Stimulated activated CD8-positive, alpha-beta memory T cell treated with anti-CD3 and anti-CD28 coated beads, Interleukin-7, amount 100 ng/mL, for 4 hours (primary cell): ENCODE measurements around the gene SLC40A1.
"Not testable (repeated sequence)": the region's sequence is repeated elsewhere in the genome, so short reads cannot be mapped to it uniquely, and the experiment has no call there.

Experiments used
- DNase-seq, 2 donors: peaks; one replicate each; pipeline ENCODE4 v3.0.0-alpha.2; 2020; ENCODE audit warnings: low read depth in 2 of 2

SLC40A1 gene, protein sequence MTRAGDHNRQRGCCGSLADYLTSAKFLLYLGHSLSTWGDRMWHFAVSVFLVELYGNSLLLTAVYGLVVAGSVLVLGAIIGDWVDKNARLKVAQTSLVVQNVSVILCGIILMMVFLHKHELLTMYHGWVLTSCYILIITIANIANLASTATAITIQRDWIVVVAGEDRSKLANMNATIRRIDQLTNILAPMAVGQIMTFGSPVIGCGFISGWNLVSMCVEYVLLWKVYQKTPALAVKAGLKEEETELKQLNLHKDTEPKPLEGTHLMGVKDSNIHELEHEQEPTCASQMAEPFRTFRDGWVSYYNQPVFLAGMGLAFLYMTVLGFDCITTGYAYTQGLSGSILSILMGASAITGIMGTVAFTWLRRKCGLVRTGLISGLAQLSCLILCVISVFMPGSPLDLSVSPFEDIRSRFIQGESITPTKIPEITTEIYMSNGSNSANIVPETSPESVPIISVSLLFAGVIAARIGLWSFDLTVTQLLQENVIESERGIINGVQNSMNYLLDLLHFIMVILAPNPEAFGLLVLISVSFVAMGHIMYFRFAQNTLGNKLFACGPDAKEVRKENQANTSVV

DNA sequence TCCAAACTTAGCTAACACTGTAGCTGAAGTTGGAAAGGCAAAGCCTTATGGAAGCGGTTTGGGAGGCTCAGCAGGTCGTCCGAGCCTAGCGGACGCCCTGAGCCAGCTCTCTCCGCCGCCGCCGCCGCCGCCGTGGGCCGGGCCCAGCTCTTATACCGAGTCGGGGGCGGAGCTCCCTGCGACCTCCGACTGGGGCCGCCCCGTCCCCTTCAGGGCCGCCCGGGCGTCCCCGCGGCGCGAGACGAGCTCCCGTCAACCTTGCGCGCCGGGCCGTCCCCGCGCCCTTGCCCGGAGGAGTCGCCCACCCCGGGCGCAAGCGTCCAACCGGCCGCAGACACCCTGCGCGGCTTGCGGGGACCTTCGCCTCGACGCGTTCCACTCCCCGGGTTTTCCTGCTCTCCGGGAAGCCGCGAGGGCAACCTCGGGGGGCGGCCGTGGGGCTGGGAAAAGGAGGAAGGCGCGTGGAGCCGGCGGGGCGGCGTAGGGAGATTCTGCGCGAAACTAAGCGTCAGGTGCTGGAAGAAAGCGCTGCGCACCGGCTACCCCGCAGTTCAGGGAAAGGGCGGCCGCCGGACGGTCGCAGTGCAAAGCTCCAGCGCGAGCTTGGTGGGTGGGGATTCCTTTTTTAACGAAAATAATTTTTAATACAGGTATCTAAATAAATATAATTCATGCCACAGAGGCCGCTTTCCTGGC, at the start of gene SLC40A1:
Gene SLC40A1, minus strand, starts transcription at position 129 of the 696 bp plus-strand sequence. CDS start 326 bp downstream, outside the sequence.
- peak in 1 of 2 donors; percentile 57 for DNase-seq

DNA sequence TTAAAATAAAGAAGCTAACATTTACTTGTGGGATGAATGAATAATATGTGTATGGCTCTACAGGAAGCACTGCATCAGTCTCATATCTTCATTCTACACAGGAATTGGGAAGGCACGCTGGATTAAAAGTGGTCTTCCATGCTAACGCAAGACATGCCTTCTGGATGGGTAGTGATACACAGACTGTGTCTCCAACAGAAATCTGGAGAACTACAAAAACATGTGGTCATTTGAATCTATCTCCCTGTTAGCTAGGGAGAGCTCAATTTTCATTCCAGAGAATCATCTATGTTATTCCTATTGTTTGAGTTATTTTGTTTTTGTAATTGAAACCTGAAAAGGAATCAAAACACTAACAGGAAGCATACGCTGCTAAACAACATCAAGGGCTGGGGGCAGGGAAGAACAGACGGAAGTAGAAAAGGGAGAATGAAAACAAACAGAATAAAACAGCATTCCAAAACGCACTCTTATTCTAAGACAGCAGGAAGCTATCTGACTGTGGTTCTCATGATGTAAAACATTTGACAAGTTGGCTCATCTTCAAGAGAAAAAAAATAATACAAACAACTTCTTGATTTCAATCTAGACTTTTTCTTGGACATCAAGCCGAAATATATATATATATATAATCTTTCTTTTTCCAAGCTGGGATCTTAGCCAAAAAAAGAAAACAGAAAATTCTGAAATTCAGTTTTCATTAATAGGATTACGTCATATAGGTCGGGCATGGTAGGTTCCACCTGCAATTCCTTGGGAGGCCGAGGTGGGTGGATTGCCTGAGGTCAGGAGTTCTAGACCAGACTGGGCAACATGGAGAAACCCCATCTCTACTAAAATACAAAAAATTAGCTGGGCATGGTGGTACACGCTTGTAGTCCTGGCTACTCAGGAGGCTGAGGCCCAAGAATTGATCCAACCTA, 49.2 kb upstream of the SLC40A1 start:
- DNase-seq = no peak

DNA sequence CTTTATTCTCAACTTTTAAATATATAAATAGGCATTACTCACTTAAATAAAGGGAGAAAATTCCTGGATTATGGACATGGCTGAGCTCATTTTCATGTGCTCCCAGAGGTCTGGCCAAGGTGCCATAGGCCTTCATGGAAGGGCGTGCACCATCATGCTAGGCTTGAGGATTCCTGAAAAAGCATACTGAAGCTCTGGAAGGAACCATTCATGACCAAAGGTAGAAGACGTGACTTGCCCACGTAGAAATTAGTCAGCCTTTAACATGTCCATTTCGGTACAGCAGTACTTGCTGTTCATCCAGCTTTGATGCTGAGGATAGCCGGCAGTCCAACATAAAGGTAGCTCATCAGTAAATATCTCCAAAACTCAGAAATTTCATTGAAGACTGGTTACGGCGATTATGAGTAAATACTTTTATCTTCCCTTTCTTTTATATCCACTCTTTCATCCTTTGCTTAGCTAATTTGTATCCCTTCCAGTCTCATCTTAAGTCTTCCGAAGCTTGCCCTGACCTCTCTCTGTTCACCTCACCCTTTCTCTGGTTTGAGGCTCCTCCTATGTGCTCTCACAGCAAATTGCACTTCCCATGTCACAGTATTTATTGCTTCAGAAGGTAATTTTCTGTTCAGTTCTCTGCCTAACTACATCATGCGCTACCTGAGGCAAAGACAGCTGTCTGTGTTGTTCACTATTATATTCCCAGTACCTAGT, 48.4 kb upstream of the SLC40A1 start:
- DNase-seq = no peak

DNA sequence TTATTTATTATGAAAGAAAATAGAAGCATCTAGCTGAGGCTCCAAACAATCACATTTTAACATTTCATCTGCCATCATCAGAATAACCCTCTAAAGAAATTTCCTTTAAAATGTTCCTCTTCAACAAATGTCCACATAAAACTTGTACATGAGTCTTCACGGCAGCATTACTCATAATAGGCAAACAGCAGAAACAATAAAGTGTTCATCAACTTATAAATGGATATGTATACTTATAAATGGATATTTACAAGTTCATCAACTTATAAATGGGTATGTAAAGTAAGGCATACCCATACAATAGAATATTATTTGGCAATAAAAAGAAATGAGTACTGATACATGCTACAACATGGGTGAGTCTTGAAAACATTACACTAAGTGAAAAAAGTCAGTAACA, 47.2 kb upstream of the SLC40A1 start:
- DNase-seq = no peak

DNA sequence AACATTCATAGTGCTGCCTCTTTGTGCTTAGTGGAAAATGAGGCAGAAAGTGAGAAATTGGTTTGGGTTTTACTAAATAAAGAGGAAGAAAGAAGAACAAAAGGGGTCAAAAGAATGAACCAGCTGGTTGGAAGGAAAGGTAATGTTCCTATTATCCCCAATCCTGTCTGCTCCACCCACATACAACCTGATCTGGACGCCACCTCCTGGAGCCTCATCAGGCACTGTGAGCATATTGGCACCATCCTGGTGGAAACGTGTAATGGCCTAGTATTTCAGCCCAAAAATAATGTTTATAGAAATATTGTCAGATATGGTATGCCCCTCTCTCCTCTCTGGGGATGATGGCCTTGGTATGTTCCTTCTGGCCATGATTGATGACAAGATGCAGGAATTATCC, 45.0 kb upstream of the SLC40A1 start:
- DNase-seq = no peak

DNA sequence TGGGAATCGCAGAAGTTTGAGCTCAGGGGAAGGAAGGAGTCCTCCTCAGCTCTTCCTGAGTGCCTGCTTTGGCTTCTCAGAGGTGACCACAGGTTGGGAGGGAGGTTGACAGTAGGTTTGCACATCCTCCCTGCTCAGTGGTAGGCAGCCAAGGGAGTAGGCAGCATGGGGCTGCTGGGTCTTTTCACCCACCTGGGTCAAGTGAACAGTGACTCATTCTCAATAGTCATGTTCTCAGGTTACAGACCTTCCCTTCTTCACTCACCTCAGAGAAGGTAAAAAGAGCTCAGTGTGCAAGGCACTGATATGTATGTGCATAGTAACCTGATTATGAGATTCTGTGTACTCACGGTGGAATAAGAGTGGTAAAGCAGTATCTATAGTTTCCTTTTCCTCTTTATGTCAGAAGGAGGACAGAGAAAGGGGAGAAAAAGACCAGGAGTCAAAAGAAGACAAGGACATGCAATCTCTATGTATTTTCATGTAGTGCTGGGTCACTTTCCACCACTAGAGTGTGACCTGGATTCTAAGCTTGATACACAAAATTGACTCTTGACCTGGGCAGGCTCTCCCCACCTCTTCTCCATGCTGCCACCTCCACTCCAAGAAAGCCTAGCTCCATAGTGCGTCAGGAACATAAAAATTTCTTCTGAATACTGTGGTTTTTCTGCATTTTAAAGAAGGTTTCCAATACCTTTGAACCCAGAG, 44.2 kb upstream of the SLC40A1 start:
- DNase-seq = no peak

DNA sequence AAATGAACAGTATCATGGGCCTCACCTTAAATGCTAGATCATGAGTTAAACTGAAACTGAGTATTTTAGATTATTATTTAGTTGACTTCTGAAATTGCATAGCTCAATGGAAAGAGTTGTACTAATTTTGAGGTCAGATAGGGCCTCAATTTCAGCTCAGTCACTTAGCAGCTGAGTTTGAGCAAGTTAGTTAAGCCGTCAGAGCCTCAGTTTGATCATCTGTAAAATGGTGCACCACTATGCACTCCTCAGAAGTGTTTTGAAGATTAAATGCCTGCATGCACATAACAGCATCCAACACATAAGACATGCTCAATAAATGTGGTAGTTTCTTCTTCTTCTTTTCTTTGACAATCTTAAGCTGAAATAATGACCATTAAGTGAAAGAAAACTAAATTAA, 42.5 kb upstream of the SLC40A1 start:
- DNase-seq = no peak

DNA sequence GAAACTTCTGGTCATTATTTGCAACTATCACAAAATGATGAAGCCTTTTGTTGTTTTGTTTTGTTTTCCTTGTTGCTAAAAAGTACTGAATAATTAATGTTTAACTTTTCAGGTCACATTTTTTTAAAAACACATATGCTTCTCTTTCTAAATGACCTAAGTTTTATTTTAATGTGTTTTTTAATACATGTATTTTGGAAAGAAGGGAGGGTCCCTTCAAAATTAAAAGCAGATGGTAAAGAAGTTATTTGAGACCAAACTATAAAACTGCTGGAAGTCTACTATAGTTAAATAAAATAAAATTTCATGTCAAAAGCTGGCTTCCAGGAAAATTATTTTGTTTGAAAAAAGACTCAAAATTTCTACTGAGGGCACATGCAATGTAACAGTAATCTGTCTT, 41.2 kb upstream of the SLC40A1 start:
- DNase-seq = no peak

DNA sequence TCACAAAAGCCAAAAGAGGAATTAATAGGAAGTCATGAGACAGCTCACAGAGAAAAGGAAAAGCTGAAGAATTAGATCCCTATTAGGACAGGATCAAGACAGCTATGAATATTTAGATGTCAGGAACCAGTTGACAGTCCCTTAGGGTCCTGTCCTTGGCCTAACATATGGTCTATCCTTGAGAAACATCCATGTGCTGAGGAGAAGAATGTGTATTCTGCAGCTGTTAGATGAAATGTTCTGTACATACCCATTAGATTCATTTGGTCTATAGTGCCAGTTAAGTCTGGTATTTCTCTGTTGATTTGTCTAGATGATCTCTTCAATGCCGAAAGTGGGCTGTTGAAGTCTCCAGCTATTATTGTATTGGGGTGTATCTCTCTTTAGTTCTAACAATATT, 37.6 kb upstream of the SLC40A1 start:
- no peak for DNase-seq

DNA sequence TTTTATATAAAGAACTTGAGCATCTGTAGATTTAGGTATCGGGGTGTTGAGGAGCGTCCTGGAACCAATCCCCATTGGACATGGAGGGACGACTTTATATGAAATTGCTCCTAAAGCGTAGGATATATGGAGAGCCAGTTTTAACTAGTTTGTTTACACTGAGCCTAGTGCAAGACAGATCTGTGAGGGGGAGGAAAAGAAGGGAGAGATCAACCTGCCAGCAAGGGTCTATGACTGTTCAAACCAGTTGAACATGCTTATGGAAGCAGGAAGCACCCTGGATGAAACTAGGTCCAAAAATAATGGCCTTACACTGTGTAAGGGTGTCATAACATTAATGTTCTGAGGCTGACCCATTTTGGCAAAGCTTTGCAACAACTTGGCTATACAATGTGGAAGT, 34.0 kb upstream of the SLC40A1 start:
- no peak for DNase-seq

DNA sequence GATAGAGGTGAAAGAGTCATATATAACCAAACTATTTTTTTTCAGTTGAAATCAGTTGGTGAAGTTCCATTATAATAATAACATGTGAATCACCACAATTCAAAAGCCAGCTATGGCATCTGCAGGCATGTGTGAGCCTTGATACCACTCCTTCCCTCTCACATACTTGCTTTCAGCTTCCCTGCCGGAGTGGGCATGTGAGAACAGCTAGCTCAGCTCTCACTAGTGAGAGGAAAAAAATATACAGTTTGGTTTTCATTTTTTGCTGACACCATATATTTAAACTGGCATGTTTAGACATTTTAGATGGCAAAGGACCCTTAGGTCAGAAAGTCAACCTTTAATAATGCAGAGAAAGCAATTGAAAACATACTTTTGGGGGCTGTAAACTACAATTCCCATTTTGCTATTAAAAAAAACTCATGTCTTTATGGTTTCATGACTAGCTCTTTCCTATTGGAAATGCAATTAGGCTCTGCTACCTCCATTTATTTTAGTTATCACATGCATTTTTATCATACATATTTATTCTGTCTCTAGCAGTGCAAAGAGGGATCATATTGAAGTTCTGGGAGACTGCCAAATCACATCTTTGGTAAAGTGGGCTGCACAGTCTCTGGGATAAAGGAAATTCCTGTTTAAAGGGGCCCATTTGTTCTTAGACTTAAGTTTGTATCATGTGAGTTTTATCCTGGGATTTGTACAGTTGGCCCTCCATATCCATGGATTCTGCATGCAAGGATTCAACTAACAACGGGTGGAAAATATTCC, 33.2 kb upstream of the SLC40A1 start:
- DNase-seq = no peak

DNA sequence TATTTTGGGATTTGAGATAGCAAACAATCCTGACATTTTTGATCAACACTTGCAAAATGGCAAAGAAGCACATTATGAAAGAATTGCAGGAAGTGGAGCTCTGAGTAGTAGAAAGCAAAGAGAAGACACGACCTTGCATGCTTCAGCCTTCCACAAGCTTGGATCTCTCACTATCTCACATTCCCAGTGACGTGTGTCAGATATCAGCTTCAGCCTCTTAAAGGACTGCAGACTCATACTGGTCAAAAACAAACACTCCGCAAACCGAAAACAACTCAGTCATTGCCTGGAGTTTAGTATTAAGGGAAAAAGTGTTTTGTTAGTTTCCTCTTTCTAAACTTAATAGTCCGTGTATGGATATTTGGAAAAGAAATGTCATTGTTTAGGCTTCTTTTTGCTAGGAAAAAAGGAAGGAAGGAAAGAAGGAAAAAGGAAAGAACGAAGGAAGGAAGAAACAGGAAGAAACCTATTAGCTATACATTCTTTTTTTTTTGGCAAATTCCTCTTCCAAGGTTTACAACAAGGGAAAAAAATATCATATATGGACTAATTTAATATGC, 32.6 kb upstream of the SLC40A1 start:
- DNase-seq = no peak

DNA sequence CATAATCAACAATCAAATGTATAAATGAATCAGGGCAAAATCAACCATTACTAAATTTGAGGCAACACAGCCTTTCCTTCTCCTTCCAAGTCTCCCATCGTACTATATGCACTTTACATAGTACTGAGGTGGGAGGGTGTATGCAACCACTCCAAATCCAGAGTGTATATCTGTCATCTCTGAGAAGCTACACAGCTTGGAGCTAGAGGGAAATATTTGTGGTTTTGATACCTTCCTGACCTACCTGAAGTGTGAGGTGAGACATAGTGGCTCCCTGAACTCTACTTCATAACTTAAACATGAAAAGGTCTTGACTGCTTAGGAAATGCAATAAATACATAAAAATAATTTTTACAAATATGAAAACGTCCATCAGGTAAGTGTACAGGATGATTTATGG, 30.1 kb upstream of the SLC40A1 start:
- DNase-seq = no peak

DNA sequence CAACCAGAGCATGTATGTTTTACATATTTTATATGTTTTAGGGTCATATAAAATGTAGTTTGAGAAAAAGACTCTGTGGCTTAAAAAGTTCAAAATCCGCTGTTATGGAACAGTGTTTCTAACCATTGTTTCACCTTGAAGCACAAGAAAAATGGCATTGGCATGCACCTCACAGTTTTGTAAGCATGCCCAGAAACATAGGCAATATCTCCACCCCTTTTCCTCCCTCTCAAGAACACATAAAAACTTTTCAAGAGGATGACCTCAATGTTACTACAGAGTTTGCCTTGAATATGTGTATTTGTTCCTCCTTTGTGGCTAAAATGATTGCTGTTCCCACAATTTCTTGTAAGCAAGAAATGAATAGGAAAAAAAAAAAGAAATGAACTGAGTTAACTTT, 29.3 kb upstream of the SLC40A1 start:
- no peak for DNase-seq

DNA sequence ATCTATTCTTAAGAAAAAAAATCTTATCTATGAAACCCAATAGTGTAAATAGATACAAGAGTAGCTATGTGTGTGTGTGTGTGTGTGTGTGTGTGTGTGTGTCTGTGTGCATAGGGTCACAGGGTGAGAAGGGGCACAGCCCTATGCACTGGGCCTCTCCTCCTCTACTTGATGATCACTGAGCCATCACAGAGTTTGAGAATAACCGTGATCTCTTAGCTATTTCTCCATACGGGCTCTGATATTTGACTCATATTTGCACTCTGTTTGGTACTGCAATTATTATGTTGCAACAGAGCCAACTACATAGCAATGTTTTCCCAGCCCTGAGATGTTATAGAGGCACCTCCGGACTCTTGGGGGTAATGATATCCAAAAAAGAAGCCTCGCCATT, 28.8 kb upstream of the SLC40A1 start:
- no peak for DNase-seq

DNA sequence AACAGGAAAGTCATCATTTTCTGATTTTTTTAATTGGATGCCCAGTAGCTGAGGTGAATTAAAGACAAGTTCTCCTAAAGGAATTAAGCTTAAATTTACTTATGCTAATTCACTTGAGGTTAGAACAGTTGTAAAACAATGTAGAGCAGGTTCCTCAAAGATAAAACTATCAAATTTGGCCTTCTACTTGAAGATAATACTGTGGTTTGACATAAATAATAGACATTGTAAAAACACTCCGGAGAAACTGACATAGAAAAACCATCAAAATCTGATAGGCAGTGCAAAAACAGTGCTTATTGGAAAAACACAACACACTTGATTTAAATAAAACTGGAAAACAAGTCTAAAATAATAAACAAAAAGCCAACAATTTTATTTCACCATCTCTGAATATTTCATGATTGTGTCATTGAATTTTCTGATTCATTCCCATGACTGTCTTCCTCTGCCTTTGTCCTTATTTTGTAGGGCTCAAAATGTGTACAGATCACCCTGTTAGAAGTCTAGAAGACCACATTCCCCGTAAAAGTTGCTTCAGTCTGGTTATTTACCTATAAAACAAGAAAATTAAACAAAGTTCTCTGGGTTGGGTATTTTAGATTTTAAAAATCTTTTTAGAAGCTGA, 28.3 kb upstream of the SLC40A1 start:
- DNase-seq = no peak

DNA sequence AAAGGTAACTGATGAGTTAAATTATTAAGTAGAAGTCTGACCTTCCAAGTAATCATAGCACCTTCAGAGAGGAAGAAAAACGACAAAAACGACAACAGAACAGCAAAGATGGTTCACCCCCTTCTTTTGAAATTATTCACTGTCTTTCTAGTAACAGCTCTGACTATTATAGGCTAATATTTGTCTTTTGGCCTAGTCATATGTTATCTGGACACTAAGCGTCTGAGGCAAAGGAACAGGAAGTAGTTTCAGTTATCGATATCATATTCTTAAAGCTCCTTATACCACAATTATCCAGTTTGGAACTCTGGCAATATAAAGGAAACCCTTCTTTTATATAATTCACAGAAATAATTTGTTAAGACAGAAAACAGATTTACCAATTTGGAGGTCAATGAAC, 27.6 kb upstream of the SLC40A1 start:
- no peak for DNase-seq

DNA sequence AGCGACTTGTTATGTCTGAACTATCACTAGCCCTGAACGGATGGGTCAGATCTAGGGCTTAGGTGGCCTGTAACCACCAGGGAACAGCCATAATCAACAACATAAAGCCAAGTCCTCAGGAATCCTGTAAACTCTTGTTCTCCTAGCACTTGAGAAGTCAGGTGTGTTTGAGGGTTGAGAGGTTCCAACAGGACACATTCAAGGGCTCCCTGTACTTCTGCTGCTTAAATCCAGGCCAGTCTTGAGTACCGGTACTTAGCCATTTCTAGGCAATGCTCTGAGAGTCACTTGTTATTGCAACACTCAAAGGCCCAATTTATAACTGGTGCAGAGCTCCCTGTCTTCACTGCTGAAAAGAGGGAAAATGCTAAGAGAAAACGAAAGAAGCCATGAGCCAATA, 21.6 kb upstream of the SLC40A1 start:
- DNase-seq = no peak

DNA sequence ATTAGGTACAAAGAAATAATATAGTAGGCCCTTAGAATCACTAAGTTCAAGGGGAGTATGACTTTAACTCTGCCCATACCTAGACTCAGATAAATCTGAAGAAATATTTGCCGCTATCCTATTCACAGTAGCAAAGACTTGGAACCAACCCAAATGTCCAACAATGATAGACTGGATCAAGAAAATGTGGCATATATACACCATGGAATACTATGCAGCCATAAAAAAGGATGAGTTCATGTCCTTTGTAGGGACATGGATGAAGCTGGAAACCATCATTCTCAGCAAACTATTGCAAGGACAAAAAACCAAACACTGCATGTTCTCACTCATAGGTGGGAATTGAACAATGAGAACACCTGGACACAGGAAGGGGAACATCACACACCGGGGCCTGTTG, 21.1 kb upstream of the SLC40A1 start:
- not testable (repeated sequence) for DNase-seq
